ENCODE measurements around the gene CCSER1.

- TF ChIP-seq, protein P1, sequence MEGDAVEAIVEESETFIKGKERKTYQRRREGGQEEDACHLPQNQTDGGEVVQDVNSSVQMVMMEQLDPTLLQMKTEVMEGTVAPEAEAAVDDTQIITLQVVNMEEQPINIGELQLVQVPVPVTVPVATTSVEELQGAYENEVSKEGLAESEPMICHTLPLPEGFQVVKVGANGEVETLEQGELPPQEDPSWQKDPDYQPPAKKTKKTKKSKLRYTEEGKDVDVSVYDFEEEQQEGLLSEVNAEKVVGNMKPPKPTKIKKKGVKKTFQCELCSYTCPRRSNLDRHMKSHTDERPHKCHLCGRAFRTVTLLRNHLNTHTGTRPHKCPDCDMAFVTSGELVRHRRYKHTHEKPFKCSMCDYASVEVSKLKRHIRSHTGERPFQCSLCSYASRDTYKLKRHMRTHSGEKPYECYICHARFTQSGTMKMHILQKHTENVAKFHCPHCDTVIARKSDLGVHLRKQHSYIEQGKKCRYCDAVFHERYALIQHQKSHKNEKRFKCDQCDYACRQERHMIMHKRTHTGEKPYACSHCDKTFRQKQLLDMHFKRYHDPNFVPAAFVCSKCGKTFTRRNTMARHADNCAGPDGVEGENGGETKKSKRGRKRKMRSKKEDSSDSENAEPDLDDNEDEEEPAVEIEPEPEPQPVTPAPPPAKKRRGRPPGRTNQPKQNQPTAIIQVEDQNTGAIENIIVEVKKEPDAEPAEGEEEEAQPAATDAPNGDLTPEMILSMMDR (conservative IDR thresholded peaks at IDR 0.05 in 1 of 2, IDR thresholded peaks at IDR 0.05 in 1 of 2; ENCODE audit: low read depth in 1 of 2, low read length in 2 of 2): peak in 1 of 2 donors; percentile 55
- TF ChIP-seq EZH2 (IDR thresholded peaks at IDR 0.05; ENCODE audit: low read length, missing control alignments): no peak
These were observed 989.7 kb downstream of the CCSER1 start for GRCh38 chr4:91116861-91117260.

Data from fibroblast of lung (primary cell).